Measurements from ENCODE around the gene DBI. TPM values are rescaled to one million over a fixed set of nuclear protein-coding genes. Genes with fewer than 3 reads are reported as not detected.

The DBI gene
- total RNA-seq, 1 experiment from 2014 or later = 253 TPM

GRCh38 chr2:119365436-119365835, 1.3 kb upstream of the DBI start:
- intact Hi-C loops (cut with micrococcal nuclease; ENCODE audit: unreplicated experiment) = no loop called here
- ATAC-seq = no peak
- Histone ChIP-seq H3K4me3 (ENCODE audit: low read depth in 2 of 2, low read length in 2 of 2) (peak overlapping the region; percentile 98 to 99), H3K9me3 (ENCODE audit: control insufficient read depth, insufficient read depth, low read depth, low read length) (no peaks in the 10 kb centered on the region), H3K27ac (ENCODE audit: low read length) (peak overlapping the region; percentile 98), H3K4me1 (ENCODE audit: control insufficient read depth, insufficient read depth, low read length) (peaks cover 19% of the 10 kb centered on the region), H3K36me3 (ENCODE audit: control insufficient read depth, insufficient read depth, low read length) (peaks cover 20% of the 10 kb centered on the region), H3K27me3 (ENCODE audit: control insufficient read depth, insufficient read depth, low read length) (no peaks in the 10 kb centered on the region)
- BruUV-seq (replicated peaks) = no TSS peak
- no peak for DNase-seq (ENCODE audit: low read depth, low spot score)
- TF ChIP-seq REST (IDR thresholded peaks at IDR 0.05; ENCODE audit: insufficient read depth in 1 of 2, low read depth in 2 of 2, low read length in 1 of 2) = no peak
- TF ChIP-seq TCF7L2 (IDR thresholded peaks at IDR 0.05; ENCODE audit: low read depth, low read length) = no peak
- TF ChIP-seq CTCF (IDR thresholded peaks at IDR 0.05) = no peak
- TF ChIP-seq SIN3A (IDR thresholded peaks at IDR 0.05; ENCODE audit: borderline replicate concordance, insufficient read depth, low read depth, low read length) = no peak
- TF ChIP-seq POLR2AphosphoS5 (IDR thresholded peaks at IDR 0.05; ENCODE audit: low read depth, low read length) = no peak
- in situ Hi-C loops (cut with HindIII; ENCODE audit: low pct_unique_long_range_greater_than_20kb, low sequenced_read_pairs) = no loop called here
- POLR2A ChIA-PET = no interaction called here
- CTCF ChIA-PET = no interaction called here

DNA sequence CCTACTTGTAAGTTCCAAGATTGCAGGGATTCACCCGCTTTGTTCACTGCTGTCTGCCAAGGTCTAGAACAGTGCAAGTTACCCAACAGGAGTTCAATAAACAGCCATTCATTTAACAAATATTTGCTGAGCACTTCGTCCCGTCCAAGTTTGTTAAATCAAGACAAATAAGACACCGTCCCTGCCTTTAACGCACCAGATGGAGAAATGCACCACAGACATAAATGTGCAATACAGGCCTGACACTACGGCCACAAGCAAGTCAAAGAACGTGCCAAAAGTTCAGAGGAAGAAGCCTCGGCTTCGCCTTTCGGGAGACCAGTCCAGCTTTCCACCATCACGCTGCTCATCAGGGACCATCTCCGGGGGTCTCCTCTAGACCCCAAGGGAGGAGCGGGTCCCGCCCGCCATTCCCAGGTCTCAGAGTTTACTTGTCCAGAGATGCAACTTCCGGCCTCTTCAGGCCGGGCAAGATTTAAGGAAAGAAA, 572 bp upstream of the DBI start:
- CTCF ChIA-PET = interaction anchor here (0.6 kb wide), 1 partner anchor 110 kb away, joined by 4 read pairs; no protein-coding TSS in a partner anchor
- peaks cover 19% of the 10 kb centered on the region for H3K4me1 ChIP-seq (ENCODE audit: control insufficient read depth, insufficient read depth, low read length)
- intact Hi-C loops (cut with micrococcal nuclease; ENCODE audit: unreplicated experiment) = no loop called here
- TSS peak; percentile 93 for BruUV-seq (replicated peaks)
- DNase-seq (ENCODE audit: low read depth, low spot score) = no peak
- no peaks in the 10 kb centered on the region for H3K27me3 ChIP-seq (ENCODE audit: control insufficient read depth, insufficient read depth, low read length)
- TF ChIP-seq POLR2AphosphoS5 (IDR thresholded peaks at IDR 0.05; ENCODE audit: low read depth, low read length) (no peak), CTCF (IDR thresholded peaks at IDR 0.05) (no peak), REST (IDR thresholded peaks at IDR 0.05; ENCODE audit: insufficient read depth in 1 of 2, low read depth in 2 of 2, low read length in 1 of 2) (no peak)
- in situ Hi-C loops (cut with HindIII; ENCODE audit: low pct_unique_long_range_greater_than_20kb, low sequenced_read_pairs) = no loop called here
- peak overlapping the region; percentile 98 to 99 for H3K4me3 ChIP-seq (ENCODE audit: low read depth in 2 of 2, low read length in 2 of 2)
- peak overlapping the region; percentile 98 for H3K27ac ChIP-seq (ENCODE audit: low read length)
- POLR2A ChIA-PET = no interaction called here
- H3K9me3 ChIP-seq (ENCODE audit: control insufficient read depth, insufficient read depth, low read depth, low read length) = no peaks in the 10 kb centered on the region
- peak; percentile 14 for ATAC-seq
- H3K36me3 ChIP-seq (ENCODE audit: control insufficient read depth, insufficient read depth, low read length) = peaks cover 24% of the 10 kb centered on the region
